DOHH2 (cell line): ENCODE data around the gene SRGAP3.

Source experiments
- CTCF ChIP-seq: fragments of 200-600 bp; sonication (generic); IDR thresholded peaks from one replicate; pipeline ENCODE4 v1.5.1; 2014; ENCODE audit warnings: antibody characterized with exemption, mild to moderate bottlenecking, low read depth, low read length; ENCODE audit not compliant: poor library complexity, severe bottlenecking
- EZH2phosphoT487 ChIP-seq: fragments of 200-600 bp; sonication (generic); IDR thresholded peaks from 2 replicates; pipeline ENCODE4 v1.6.1; 2017; ENCODE audit warnings: borderline replicate concordance, mild to moderate bottlenecking, antibody characterized with exemption, low read length, moderate library complexity, mixed read lengths

GRCh38 chr3:8974458-8974857 lies 275.0 kb downstream of the SRGAP3 start:
- TF ChIP-seq CTCF = no peak
- no peak for TF ChIP-seq EZH2phosphoT487
